Hematopoietic multipotent progenitor cell treated with erythropoietin and hydrocortisone succinate and interleukin-3 and kit ligand, for 15 days (in vitro differentiated cells): Measurements from ENCODE around the gene EIF4A3.
"Not testable (repeated sequence)": the region's sequence is repeated elsewhere in the genome, so short reads cannot be mapped to it uniquely, and the experiment has no call there.

Experiments used
- DNase-seq: peaks from one replicate; pipeline ENCODE4 v3.0.0-alpha.2; 2015; ENCODE audit warnings: low spot score

Gene EIF4A3

GRCh38 chr17:80099291-80100034 lies 47.5 kb downstream of the EIF4A3 start:
- no peak for DNase-seq

GRCh38 chr17:80097844-80098691 lies 48.9 kb downstream of the EIF4A3 start:
- DNase-seq, result no peak

GRCh38 chr17:80097127-80097621 lies 49.8 kb downstream of the EIF4A3 start:
- no peak for DNase-seq

DNA sequence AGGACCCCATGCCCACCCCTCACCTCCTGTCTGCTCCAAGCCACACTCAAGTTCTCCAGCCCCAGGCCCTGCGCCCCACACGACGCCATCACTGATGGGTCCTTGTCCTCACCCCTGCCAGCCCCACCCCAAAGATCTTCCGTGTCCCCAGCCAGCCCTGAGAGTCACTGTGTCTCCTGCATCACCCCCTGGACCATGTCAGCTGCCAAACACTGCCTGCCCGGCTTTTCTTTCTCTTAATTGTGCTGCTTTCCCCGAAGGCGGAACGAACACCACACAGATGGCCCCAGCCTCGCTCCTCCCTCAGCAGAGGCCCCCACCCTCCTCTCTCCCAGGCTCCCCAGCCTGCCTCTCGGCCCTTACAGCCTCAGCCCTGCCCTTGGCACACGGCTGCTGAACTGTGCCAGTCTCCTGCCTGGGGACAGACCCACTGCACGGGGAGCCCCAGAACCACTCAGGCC lies 50.3 kb downstream of the EIF4A3 start:
- no peak for DNase-seq

GRCh38 chr17:80095844-80096475 lies 51.0 kb downstream of the EIF4A3 start:
- DNase-seq, result no peak

- DNase-seq, result no peak
Observed at GRCh38 chr17:80095038-80095843, 51.7 kb downstream of the EIF4A3 start.

- no peak for DNase-seq
Observed at GRCh38 chr17:80092959-80093358, 54.0 kb downstream of the EIF4A3 start.

GRCh38 chr17:80091376-80091775 lies 55.6 kb downstream of the EIF4A3 start:
- no peak for DNase-seq

GRCh38 chr17:80090164-80090563 lies 56.8 kb downstream of the EIF4A3 start:
- DNase-seq, result not testable (repeated sequence)

GRCh38 chr17:80089762-80090161 lies 57.2 kb downstream of the EIF4A3 start:
- no peak for DNase-seq

DNA sequence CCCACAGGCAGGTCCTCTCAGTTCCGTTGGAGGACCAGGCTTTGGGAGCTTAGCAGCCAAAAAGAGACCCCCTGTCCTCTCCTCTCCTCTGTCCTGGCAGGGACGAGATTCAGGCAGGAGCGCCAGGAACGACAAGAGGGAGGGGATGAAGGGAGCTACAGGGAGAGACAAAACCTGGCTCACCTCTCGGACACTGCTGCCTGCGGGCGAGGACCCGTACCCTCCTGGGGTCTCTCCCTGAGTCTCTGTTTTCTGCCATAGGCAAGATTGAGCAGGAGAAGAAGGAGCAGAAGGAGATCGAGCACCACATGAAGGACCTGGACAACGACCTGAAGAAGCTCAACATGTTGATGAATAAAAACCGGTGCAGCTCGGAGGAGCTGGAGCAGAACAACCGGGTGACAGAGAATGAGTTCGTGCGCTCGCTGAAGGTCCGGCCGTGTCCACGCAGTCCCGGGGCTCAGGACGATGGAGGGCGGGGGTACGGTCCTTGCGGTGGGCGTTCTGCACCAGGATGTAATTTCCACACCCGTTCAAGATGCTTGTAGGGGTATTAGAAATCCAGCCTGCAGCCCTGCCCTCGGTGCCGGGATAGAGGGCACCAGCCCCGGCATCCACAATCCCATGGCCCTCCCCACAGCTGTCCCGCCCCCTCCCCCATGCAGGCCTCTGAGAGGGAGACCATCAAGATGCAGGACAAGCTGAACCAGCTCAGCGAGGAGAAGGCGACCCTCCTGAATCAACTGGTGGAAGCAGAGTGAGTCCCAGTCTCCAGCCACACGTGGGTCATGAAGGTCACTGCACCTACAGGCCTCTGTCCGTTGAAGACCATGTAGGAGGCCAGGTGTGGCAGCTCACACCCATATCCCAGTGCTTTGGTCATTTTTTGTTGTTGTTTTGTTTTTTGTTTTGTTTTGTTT lies 59.3 kb downstream of the EIF4A3 start:
- no peak for DNase-seq

- DNase-seq, result no peak
Observed at GRCh38 chr17:80086616-80087015, 60.3 kb downstream of the EIF4A3 start.

DNA sequence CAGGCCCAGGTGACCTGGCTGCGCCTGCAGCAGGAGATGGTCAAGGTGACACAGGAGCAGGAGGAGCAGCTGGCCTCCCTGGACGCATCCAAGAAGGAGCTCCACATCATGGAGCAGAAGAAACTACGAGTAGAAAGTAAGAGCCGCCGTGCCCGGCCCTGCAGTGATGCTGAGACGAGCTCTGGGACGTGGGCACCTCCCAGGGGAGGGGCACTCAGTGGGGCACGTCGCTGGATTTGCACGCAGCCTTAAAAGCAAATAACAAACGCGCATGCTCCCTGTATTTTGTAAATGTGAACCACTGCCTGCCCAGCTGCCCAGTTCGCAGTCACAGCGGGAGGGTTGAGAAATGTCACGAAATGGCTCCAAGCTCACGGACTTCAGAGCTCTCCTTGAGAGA lies 60.8 kb downstream of the EIF4A3 start:
- DNase-seq, result no peak

- no peak for DNase-seq
Observed at GRCh38 chr17:80084773-80085172, 62.2 kb downstream of the EIF4A3 start.
